HG03045 (cell line): ENCODE data around the gene PRKAG2.

Source experiments
- ATAC-seq: cut with Tn5 transposase; IDR thresholded peaks from one replicate; pipeline ENCODE4 v1.9.1; 2021; ENCODE audit warnings: mild to moderate bottlenecking, moderate library complexity; ENCODE audit not compliant: unreplicated experiment

Gene PRKAG2

GRCh38 chr7:151663382-151664100 lies 213.4 kb downstream of the PRKAG2 start:
- ATAC-seq: no peak

DNA sequence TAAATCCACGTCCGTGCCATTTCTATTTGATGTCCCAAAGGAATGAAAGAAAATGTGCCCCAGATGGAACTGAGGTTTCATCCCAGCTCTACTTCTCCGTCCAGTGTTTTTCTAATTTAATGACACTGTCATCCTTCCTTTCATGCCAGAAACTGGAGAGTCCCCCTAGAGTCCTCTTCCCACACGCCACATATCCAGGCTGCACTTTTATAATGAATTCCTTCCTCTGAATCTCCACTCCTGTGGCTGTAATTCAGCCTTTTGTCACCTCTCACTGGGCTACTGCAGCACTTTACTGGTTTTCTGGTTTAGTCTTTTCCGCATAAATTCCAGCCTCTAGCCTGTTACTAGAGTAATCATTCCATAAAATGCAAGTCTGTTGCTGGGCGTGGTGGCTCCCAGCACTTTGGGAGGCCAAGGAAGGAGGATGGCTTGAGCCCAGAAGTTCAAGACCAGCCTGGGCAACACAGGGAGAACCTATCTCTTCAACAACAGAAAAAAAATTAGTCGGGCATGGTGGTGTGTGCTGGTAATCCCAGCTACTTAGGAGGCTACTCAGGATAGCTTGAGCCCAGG lies 214.6 kb downstream of the PRKAG2 start:
- no peak for ATAC-seq

GRCh38 chr7:151661587-151661986 lies 215.3 kb downstream of the PRKAG2 start:
- no peak for ATAC-seq

GRCh38 chr7:151660141-151660540 lies 216.8 kb downstream of the PRKAG2 start:
- no peak for ATAC-seq

GRCh38 chr7:151659219-151659618 lies 217.7 kb downstream of the PRKAG2 start:
- no peak for ATAC-seq

- no peak for ATAC-seq
Observed at GRCh38 chr7:151658778-151659177, 218.1 kb downstream of the PRKAG2 start.

DNA sequence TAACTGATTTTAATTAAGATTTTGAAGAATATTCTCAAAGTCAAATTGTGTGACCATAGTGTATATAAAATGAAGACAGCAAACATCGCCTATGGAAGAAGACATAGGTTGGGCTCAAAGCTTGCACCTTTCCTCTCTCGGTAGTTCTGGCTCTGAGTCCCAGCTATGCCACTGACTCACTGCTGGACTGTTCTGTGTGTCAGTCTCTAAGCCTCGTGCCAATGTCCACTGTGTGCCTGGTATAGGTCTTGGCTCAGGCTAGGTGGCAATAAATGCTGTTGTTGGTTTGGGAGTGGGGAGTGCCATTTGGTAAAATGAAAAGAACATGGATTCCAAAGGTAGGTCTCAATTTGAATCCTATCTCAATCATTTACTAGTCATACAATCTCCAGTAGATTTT lies 219.7 kb downstream of the PRKAG2 start:
- no peak for ATAC-seq

DNA sequence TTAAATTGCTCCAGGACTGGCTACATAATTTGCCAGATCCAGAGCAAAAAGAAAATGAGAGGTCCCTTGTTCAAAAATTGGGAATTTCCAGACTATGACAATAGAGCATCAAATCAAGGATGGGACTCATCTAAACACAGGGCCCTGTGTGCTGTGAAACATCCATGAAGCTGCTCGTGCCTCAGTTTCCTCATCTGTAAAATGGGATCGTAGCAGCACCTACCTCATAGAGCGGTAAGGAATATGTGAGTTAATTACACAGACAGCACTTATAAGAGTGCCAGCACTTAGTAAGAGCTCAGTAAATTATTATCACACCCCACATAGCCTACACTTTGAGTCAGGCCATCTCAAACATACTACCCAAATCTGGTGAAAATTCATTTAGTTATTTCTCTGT lies 221.4 kb downstream of the PRKAG2 start:
- ATAC-seq: no peak

DNA sequence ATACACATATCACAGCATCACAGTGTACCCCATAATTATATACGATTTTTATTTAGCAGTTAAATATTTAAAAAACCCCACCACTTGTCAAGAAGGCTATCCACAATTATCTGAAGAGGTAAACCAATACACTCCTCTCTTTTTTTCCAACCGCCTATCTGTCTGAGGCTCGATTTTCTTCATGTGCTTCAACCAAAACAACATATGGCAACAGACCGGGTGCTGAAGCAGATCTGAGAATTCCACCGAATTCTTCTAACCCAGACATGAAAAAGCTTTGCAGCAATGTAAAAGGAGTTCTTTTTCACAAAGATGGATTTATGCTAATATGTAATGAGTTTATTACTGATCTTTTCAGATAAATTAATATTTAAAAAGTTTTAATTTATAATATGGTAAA lies 224.8 kb downstream of the PRKAG2 start:
- no peak for ATAC-seq

DNA sequence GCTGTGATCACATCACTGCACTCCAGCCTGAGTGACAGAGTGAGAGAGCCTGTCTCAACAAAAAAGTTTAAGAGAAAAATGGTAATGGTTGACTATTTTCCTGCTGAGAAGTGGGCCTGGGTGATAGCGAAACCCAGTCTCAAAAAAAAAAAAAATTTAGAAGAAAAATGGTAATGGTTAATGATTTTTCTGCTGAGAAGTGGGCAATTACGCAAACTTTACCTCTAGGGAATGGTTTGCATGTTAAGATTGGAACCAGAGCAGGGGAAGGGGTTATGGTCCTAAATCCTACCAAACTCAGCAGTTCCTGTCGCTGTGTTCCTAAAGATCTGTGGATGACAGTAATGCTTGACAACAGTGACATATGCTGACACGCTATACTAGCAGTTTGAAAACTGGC lies 226.8 kb downstream of the PRKAG2 start:
- no peak for ATAC-seq

GRCh38 chr7:151648429-151648828 lies 228.5 kb downstream of the PRKAG2 start:
- ATAC-seq: no peak

- ATAC-seq: no peak
Observed at GRCh38 chr7:151647874-151648273, 229.0 kb downstream of the PRKAG2 start.

DNA sequence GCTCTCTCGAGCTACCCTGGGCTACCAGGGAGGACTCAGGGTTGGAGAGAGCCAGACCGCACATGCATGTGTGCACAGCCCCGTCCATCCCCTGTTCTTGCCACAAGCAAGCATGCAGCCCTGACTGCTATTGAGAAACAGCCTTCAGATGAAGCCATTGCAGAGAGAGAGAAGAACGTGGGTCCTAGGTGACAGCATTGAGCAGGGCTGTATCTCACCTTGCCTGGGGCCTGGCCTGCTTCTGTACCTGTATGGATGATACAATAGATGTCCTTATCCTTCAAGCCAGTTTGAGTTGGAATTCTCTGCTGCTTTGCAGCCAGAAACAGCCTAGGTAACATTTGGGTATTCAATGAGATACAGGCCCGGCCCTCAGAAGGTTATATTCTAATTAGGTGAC lies 229.9 kb downstream of the PRKAG2 start:
- no peak for ATAC-seq

- no peak for ATAC-seq
Observed at GRCh38 chr7:151645311-151645710, 231.6 kb downstream of the PRKAG2 start.

- no peak for ATAC-seq
Observed at GRCh38 chr7:151644554-151644953, 232.4 kb downstream of the PRKAG2 start.

- no peak for ATAC-seq
Observed at GRCh38 chr7:151642746-151643145, 234.2 kb downstream of the PRKAG2 start.

DNA sequence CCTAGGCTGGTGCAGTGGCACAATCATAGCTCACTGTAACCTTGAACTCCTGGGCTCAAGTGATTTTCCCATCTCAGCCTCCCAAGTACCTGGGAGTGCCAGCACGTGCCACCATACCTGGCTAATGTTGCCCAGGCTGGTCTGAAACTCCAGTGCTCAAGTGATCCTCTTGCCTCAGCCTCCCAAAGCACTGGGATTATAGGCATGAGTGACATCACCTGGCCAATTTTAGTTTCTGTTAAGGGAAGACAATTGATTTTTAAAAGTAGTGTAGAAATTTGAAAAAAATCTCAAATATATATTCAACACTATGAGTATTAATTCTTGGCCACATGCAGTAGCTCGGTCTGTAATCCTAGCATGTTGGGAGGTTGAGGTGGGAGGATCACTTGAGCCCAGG lies 235.3 kb downstream of the PRKAG2 start:
- no peak for ATAC-seq

- ATAC-seq: no peak
Observed at GRCh38 chr7:151637781-151638261, 239.1 kb downstream of the PRKAG2 start.

DNA sequence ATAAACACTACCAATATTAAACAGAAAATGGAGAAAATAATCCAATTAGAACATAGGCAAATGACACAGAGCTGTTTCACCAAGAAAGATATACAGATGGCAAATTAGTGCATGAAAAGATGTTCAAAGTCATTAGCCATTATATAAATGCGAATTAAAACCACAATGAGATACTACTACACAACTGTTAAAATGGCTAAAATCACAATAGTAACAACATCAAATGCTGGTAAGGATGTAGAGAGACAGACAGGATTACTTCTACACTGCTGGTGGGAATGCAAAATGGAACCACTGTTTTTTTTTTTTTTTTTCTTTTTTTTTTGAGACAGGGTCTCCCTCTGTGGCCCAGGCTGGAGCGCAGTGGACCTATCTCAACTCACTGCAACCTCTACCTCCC lies 242.3 kb downstream of the PRKAG2 start:
- no peak for ATAC-seq

DNA sequence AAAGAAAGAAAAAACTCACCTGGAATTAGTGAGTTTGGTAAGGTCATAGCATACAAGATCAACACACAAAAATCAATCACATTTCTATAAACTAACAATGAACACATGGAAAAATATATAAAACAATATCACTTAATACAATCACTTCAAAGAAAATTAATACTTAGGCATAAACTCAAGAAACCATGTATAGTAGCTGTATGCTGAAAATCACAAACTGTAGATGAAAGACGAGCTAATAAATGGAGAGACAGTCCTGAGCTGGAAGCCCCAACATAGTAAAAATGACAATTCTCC lies 243.5 kb downstream of the PRKAG2 start:
- no peak for ATAC-seq

GRCh38 chr7:151632750-151633515 lies 244.0 kb downstream of the PRKAG2 start:
- peak; percentile 57 for ATAC-seq
